NCI-H2029 treated with DMSO at 0.1 percent for 48 hours (cell line): ENCODE results near the gene SIT1.
"Not testable (repeated sequence)": the region's sequence is repeated elsewhere in the genome, so short reads cannot be mapped to it uniquely, and the experiment has no call there.

ENCODE experiments used
- DNase-seq: peaks from one replicate; lab custom pipeline; 2025; lab: John Stamatoyannopoulos, UW

The SIT1 gene

GRCh38 chr9:35637427-35637955 lies 13.2 kb downstream of the SIT1 start:
- DNase-seq = not testable (repeated sequence)

GRCh38 chr9:35636877-35637246 lies 13.9 kb downstream of the SIT1 start:
- not testable (repeated sequence) for DNase-seq

- no peak for DNase-seq
Observed at GRCh38 chr9:35636135-35636876, 14.4 kb downstream of the SIT1 start.

GRCh38 chr9:35635730-35636129 lies 15.0 kb downstream of the SIT1 start:
- DNase-seq = no peak

- no peak for DNase-seq
Observed at GRCh38 chr9:35629597-35629996, 21.1 kb downstream of the SIT1 start.

- no peak for DNase-seq
Observed at GRCh38 chr9:35628389-35628991, 22.2 kb downstream of the SIT1 start.

- DNase-seq = no peak
Observed at GRCh38 chr9:35627575-35627974, 23.2 kb downstream of the SIT1 start.

GRCh38 chr9:35619800-35620158 lies 31.0 kb downstream of the SIT1 start:
- DNase-seq = no peak

- no peak for DNase-seq
Observed at GRCh38 chr9:35618854-35619799, 31.6 kb downstream of the SIT1 start.

- DNase-seq = no peak
Observed at GRCh38 chr9:35618325-35618727, 32.4 kb downstream of the SIT1 start, which contains the start of gene CD72. Gene CD72 (minus strand): TSS chr9:35618413. CDS start chr9:35618303, 110 bp downstream.

GRCh38 chr9:35617548-35617947 lies 33.2 kb downstream of the SIT1 start:
- DNase-seq = no peak

- DNase-seq = no peak
Observed at GRCh38 chr9:35616681-35617459, 33.9 kb downstream of the SIT1 start.

- no peak for DNase-seq
Observed at GRCh38 chr9:35615981-35616680, 34.6 kb downstream of the SIT1 start.

- DNase-seq = no peak
Observed at GRCh38 chr9:35612843-35613242, 37.9 kb downstream of the SIT1 start.

- DNase-seq = not testable (repeated sequence)
Observed at GRCh38 chr9:35612066-35612465, 38.7 kb downstream of the SIT1 start.

GRCh38 chr9:35611230-35611797 lies 39.4 kb downstream of the SIT1 start:
- DNase-seq = no peak

GRCh38 chr9:35609820-35610163 lies 40.9 kb downstream of the SIT1 start:
- no peak for DNase-seq

GRCh38 chr9:35609001-35609819 lies 41.5 kb downstream of the SIT1 start:
- DNase-seq = no peak

- DNase-seq = no peak
Observed at GRCh38 chr9:35608221-35608620, 42.5 kb downstream of the SIT1 start.

- no peak for DNase-seq
Observed at GRCh38 chr9:35606726-35607125, 44.0 kb downstream of the SIT1 start.
